Measurements from ENCODE around the gene TMEM123.
"Not testable (repeated sequence)": the region's sequence is repeated elsewhere in the genome, so short reads cannot be mapped to it uniquely, and the experiment has no call there.

Gene TMEM123

DNA sequence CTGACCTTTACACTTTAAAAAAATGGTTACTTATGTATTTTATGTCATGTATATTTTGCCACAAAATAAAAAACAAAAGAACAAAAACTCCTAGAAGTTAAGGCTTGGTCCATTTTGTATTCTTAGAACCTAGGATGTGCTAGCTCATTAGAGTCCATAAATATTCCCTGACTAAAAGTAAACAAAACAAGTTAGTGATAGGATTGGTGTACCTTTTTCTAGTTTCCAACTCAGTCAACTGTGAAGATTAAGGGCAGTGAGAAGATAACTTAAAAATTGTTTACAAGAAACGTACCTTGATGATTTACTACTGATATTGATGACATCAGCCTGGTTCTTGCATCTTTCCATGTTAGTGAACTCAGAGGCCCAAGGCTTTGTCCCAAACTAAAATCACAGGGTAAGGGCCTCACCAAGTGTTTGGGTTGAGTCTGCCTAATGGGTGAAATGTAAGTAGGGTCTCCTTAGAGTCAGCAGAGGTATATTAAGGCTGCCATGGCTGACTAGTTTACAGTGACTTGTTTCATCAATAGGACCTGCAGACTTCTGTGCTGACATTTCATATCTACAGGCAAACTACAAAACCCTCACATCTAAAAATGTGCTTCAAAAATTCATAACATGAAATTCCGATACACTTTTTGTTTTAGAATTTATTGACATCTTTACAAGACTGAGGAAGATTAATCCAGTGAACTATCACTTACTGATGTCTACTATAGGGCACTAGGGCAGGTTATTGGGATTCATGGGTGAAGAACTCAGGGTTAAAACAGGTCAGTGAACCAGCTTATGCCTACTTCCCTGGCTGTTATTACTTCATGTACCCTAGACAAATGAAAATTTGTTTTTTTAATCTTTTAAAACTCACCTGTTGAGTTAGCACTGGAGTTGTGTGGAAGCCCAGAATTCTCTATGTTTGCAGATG lies 4.4 kb downstream of the TMEM123 start:
- DNase-seq = no peak

DNA sequence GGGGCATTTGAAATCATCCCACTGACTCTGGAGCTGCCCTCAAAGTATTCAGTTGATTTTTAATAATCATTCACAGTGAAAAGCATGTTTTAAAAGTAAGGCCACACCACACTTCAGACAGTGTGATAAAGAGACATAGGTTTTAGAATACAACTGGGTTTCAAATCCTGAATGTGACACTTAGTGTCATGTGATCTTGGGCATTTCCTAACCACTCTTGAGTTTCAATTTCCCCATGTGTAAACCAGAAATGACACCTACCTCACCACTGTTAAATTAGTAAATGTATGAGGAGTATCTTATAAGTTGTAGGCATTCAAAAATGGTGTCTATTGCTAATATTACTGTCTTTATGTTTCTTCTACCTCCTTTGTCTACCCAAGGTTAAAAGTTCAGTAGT lies 5.4 kb downstream of the TMEM123 start:
- DNase-seq = peak; percentile 76

DNA sequence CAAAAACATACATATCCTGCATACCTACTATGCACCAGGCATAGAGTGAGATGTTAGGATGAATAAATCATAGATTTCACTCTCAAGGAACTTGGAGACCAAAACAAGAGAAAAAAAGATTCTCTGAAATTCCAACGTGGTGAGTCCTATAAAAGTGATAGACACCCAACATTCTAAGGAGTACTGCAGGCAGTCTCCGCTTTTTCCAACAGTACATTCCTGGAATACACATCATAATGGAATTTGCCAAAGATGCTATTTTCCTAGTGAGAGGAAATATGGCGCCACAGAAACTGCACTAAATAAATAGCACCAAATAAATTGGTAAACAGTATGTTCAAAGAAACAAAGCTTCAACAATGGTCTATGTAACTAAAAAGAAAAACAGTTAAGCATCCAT lies 6.0 kb downstream of the TMEM123 start:
- DNase-seq = no peak

DNA sequence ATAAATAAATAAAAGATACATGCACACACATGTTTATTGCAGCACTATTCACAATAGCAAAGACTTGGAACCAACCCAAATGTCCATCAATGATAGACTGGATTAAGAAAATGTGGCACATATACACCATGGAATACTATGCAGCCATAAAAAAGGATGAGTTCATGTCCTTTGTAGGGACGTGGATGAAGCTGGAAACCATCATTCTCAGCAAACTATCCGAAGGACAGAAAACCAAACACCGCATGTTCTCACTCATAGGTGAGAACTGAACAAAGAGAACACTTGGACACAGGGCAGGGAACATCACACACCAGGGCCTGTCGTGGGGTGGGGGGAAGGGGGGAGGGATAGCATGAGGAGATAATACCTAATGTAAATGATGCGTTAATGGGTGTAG lies 7.9 kb downstream of the TMEM123 start:
- DNase-seq = not testable (repeated sequence)

DNA sequence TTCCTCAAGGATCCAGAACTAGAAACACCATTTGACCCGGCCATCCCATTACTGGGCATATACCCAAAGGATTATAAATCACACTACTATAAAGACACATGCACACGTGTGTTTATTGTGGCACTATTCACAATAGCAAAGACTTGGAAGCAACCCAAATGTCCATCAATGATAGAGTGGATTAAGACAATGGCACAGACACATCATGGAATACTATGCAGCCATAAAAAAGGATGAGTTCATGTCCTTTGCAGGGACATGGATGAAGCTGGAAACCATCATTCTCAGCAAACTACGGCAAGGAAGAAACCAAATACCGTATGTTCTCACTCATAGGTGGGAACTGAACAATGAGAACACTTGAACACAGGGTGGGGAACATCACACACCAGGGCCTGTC lies 8.4 kb downstream of the TMEM123 start:
- DNase-seq = not testable (repeated sequence)

DNA sequence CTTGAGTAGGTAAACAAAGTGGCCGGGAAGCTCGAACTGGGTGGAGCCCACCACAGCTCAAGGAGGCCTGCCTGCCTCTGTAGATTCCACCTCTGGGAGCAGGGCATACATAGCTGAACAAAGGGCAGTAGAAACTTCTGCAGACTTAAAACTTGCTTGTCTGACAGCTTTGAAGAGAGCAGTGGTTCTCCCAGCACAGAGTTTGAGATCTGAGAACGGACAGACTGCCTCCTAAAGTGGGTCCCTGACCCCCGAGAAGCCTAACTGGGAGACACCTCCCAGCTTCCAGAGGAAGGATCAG lies 13.6 kb downstream of the TMEM123 start:
- not testable (repeated sequence) for DNase-seq

DNA sequence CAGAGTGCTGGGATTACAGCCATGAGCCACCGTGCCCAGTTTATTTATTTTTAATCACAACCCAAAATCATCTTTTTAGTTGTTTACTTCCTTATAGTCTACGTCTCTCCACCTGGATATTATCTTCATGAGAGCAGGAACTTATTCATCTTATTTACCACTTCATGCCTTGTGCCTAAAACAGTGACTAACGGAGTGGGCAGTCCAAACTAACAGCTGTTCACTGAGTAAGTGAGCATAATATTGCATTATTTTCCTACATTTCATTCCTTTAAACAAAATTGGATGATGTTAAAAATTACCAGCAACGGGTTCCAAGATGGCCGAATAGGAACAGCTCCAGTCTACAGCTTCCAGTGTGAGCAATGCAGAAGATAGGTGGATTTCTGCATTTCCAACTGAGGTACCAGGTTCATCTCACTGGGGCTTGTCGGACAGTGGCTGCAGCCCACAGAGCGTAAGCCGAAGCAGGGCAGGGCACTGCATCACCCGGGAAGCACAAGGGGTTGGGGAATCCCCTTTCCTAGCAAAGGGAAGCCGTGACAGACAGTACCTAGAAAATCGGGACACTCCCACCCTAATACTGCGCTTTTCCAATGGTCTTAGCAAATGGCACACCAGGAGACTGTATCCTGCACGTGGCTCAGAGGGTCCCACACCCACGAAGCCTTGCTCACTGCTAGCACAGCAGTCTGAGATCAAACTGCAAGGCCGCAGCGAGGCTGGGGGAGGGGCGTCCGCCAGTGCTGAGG lies 14.1 kb downstream of the TMEM123 start:
- DNase-seq = no peak

DNA sequence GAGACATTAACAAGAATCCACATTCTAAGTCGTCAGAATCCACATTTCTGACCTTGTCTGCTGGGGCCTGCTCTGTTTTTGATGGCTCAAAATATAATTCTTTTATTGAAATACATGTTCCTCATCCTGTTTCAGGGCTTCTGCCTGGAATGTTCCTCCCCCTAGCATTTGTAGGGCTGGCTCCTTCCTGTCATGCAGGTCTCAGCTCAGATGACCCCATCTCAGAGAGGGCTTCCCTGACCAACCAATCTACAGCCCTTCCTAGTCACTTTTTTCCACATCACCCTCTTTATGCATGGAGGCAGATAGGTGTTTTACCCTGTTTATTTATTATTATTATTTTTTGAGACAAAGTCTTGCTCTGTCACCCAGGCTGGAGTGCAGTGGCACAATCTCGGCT lies 14.8 kb downstream of the TMEM123 start:
- no peak for DNase-seq

DNA sequence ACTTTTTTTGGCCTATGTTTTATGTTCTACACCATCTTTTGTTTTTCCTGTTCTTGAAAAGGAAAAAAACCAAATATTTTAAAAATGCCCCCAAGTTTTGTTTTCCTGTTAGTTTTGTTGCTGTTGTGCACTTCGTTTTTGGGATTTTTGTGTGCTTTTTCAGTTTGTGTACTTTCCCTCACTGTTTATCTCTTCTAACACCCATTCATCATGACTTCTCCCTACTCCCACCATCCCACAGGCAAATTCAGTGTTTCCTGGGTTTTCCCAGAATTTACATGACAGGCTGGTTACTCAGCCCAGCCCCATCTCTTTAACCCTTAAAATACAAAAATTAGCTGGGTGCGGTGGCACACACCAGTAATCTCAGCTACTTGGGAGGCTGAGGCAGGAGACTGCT lies 15.6 kb downstream of the TMEM123 start:
- DNase-seq = no peak

DNA sequence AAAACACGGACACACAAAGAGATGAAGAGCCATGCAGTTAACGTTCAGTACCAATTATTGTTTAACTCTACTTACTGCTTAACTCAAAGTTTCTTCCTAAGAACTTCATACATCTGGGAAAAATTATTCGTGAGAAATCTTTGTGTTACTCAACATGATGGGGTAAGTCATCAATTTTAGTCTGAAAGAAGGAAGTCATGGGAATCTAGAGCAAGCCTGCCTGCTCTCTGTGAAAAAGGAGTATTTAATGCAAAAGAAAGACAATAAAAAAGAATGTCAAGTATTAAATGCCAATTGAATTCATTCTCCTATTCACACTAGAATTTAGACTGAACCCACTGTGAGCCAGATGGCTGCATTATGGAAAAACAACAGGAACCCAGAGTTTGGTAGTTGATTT lies 16.0 kb downstream of the TMEM123 start:
- no peak for DNase-seq

DNA sequence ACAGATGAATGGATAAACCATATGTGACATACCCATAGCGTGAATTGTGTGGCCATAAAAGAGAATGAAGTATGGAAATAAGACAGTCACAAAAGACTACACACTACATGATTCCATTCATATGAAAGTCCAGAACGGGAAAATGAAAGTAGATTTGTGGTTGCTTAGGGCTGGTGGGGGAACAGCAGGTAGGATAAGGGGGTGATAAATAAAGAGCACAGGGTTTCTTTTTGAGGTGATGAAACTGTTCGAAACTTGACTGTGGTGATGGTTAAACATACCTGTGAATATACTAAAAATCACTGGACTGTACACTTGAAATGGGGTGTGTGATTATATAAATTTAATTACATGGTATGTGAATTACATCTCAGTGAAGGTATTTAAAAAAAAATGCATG lies 16.9 kb downstream of the TMEM123 start:
- DNase-seq = no peak

DNA sequence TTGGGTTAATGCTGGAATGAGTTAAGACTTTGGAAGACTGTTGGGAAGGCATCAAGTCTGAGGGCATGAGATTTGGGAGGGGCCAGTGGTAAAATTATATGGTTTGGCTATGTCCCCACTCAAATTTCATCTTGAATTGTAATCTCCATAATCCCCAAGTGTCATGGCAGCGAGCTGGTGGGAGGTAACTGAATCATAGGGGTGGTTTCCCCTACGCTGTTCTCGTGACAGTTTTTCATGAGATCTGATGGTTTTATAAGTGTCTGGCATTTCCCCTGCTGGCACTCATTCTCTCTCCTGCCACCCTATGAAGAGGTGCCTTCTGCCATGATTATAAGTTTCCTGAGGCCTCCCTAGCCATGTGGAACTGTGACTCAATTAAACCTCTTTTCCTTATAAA lies 19.0 kb downstream of the TMEM123 start:
- not testable (repeated sequence) for DNase-seq

DNA sequence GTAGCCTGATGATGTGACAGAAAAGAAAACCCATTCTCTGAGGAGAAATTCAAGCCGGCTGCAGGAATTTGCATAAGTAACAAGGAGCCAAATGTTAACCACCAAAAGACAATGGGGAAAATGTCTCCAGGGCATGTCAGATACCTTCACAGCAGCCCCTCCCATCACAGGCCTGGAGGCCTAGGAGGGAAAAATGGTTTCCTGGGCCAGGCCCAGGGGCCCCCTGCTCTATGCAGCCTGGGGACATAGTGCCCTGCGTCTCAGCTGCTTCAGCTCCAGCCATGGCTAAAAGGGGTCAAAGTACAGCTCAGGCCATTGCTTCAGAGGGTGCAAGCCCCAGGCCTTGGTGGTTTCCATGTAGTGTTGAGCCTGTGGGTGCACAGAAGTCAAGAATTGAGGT lies 20.0 kb downstream of the TMEM123 start:
- DNase-seq = not testable (repeated sequence)

DNA sequence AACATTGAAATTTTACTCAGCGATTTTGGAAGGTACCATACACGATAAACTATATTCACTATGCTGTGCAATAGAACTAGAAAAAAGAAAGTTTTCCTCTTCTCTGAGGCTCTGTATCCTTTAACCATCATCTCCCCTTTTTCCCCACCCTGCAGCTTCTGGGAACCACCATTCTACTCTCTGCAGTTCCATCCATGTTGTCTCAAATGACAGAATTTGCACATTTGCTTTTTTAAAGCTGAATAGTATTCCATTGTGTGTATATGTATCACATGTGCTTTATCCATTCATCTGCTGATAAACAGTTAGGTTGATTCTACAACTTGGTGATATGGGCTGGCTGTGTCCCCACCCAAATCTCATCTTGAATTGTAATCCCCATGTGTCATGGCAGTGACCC lies 21.2 kb downstream of the TMEM123 start:
- no peak for DNase-seq

DNA sequence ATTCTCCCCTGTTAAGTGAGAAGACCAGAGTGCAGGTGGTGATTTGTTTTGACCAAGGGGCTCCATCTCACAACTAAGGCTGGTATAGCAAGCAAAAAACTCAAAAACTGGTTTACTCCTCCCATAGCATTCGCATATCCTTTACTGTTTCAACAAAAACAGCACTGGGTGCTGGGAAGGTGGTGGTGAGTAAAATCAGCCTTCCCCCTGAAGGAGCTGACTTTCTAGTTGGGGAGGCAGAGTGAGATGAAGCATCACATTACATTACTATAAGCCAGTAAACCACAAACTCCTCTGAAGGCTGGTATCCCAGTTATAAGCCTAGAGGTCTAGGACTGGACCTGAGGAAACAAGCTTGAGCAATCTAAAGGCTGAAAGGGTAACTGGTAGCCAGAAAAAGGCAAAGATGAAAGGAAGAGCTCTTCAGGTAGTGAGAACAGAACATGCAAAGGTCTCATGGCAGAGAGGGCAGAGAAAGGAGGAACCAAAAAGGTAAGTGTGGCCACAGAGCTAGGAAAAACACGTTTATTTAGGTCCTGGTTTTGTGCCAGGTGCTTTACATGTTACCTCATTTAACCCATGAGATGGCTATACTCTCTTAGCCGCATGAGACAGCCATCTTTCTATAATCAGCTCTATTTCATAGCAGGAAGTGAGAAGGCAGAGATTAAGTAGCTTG lies 22.3 kb downstream of the TMEM123 start:
- peak; percentile 70 for DNase-seq

DNA sequence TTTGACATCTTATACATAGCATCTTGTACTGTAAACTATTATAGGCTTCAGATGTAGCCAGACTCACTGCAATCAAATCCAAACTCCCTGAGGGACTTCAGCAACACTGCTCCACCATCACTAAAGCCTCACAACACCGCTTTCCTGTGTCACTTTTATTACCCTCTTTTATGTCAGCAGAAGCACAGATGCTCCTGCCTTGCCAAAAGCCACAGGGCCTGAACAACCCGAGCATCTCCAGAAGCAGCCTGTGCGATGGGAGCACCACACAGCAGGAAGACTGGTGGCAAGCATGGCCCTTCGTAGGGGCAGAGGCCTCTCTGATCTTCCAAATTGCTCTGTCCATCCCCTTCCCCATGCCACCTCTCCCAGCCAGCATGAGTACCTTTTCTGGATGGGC lies 22.9 kb downstream of the TMEM123 start:
- DNase-seq = no peak

DNA sequence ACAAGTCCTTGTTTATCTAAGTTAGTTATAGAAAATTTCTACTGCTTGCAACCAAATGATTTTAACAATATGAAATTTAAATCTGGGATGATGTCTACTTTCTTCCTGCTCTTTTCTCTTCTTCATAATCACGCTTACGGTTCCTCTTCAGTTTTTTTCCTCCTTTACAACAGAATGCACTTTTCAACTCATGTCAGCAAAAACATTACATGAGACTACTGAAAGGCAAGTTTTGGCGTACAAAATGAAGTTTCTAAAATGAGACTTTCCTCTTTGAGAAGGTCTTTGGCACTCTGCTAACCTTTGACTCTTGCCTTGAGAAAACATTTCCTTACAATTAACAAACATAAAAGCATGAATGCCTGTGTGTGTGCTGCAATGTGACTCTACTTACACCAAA lies 23.3 kb downstream of the TMEM123 start:
- no peak for DNase-seq

DNA sequence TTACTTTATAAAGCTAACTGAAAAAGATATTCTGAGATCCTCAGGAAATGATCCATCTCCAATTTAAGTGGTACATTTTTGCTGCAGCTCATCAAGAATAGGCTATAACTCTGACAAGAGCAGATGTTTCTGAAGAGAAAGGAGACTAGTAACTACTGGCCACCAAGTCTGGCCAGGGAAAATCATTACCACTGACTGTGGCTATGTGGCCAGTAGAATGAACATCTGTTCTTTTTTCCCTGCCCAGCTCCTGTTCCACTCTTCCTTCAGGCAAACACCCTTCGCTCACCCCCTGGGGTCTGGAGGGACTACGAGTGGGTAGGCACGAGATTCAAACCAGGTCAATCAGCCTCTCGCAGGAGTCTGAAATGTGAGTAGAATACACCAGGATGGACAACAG lies 23.9 kb downstream of the TMEM123 start:
- no peak for DNase-seq

DNA sequence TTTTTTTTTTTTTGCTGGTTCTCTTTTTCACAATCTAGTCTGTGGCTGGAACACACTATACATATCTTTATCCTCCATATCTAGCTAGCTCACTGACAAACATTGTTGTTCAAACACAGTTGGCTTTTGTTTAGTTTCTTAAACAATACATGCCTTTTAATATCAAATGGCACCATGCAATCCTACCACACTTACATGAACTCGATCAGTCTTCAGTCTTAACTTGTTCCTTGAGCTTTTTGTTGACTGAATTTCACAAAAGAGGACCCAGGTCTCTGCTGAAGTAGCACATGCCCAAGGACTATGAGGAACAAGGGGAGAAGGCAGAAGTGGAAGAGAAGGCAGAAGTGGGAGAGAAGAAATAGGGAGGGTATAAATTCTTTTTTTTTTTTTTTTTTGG lies 25.5 kb downstream of the TMEM123 start:
- DNase-seq = no peak

DNA sequence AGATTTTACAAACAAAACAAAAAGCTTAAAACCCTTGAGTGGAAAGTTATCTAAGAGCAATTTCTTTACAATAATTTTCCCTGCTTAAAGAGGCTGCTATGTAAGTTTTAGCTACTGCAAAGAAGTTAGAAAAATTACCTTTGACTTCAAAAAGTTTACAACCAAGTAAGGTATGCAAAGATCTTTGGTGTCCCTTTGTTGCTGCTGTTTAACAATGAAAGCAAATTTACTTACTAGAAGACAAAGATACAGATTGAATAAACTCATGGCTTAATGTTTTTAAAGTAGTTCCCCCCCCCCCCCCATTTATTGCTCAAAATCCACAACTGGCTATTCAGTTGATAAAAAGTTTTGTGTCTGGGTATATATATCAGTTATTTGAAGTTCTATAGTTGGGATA lies 26.0 kb downstream of the TMEM123 start:
- DNase-seq = no peak

DNA sequence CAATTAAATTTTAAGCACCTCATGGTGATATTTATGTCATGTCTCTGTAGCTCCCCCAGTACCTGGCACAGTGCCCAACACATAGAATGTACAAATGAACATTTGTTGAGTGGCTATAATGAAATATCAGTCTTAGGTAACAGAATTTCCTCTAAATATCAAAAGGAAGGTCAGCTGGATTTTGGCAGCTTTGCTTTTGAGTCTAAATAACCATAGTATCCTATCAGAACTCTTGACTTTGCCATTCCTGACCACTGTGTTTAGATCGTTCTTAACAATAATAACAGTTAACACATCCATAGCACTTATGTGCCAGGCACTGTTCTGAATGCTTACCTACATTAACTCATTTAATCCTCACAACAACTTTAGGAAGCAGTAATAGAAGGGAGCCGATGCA lies 26.6 kb downstream of the TMEM123 start:
- DNase-seq = no peak

DNA sequence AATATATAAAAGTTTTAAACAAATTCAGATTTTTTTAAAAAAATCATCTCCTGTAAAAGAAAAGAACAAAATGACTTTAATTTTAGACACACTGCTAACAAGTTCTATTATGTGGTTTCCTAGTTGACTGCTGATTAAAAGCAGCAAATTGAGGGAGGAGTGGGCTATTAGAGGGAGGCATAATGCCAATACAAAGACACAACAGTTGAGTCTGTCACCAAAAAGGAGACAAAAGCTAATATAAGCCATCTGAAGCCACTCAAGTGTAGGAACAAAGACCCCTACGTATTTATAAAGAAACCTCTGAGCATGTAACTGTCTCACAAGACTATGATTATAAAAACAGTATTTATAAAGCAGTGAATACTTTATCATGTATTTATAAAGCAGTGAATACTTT lies 28.6 kb downstream of the TMEM123 start:
- DNase-seq = no peak

DNA sequence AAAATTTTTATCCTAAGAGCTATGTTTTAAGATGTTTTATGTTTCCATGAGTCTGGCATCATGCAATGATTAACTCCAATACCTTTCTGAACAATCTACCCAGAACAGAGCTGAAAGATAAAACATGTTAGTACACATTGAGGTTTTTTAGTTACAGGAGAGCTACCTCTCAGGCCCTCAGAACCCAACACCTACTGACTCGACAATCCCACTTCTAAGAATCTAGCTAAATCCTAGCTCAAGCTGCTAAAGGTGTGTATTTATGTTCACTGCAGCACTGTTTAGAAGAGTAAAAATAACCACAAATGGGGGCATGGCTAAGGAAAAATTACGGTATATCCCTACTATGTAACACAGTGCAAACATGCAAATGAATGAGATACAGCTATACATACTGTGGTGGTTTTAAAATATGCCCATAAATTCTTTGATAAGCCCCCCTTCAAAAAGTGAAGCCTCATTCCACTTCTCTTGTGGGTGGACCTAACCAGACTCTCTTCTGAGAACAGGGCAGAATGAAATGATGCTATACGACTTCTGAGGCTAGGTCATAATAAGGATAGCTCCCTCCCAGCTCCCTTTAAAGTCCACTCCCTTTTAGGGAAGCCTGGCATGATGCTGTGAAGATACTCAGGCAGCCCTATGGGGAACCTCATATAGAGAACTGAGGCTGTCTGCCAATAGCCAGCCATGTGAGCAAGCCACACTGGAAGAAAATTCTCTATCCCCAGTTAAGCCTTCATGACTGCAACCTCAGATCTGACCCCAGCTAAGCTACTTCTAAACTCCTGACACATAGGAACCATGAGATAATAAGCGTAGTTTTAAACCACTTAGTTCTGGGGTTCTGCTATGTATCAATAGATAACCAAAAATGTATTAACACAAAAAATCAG lies 29.5 kb downstream of the TMEM123 start:
- no peak for DNase-seq

Measured in activated CD4-positive, alpha-beta T cell treated with anti-CD3 and anti-CD28 coated beads, Interleukin-2, amount 50 U/mL, for 16 hours (primary cell).